GM12878 (cell line): ENCODE measurements around the gene ACAT2. TPM values are rescaled to one million over a fixed set of nuclear protein-coding genes. Genes with fewer than 3 reads are reported as not detected.

ENCODE experiments used
- ATAC-seq: fragments of 200-7000 bp; cut with Tn5 transposase; 3 replicates; pipeline ENCODE4 v1.9.1; 2020; ENCODE audit warnings: mild to moderate bottlenecking, moderate library complexity
- BruUV-seq: library from RNA; stranded (reverse); fragments of 400-500 nt; replicated peaks from 2 replicates; lab custom pipeline; 2021; lab: Mats Ljungman, UMichigan
- CTCF ChIA-PET: fragments of 300-600 bp; sonication (Branson Sonifier 250); formaldehyde crosslinking; extraction: SDS; loops from one replicate; lab custom pipeline; 2021; ENCODE audit warnings: inconsistent platforms; lab: Yijun Ruan, JAX
- POLR2A ChIA-PET: fragments of 350-600 bp; formaldehyde crosslinking; extraction: SDS; loops from one replicate; lab custom pipeline; 2021; ENCODE audit warnings: inconsistent platforms; lab: Charles Lee
- RAD21 ChIA-PET: fragments of 300-600 bp; sonication (Branson Sonifier 250); formaldehyde crosslinking; loops from one replicate; lab custom pipeline; 2023; ENCODE audit warnings: antibody characterized with exemption; ENCODE audit not compliant: unreplicated experiment; lab: Charles Lee
- SMC1A ChIA-PET: fragments of 300-600 bp; sonication (Branson Sonifier 250); formaldehyde crosslinking; loops from one replicate; lab custom pipeline; 2023; ENCODE audit not compliant: unreplicated experiment, uncharacterized antibody; lab: Charles Lee
- DNase-seq: peaks from one replicate; pipeline ENCODE4 v3.0.0-alpha.2; 2011; ENCODE audit warnings: low read depth, low spot score
- FAIRE-seq: peaks from 3 replicates; lab custom pipeline; 2011; peaks lifted over from hg19 to GRCh38; lab: Jason Lieb, UNC
- H2AFZ ChIP-seq: 2 replicates; pipeline ENCODE4 v1.6.0; 2011; ENCODE audit warnings: low read depth, low read length, control low read depth; ENCODE audit not compliant: control insufficient read depth
- H3K27ac ChIP-seq: 2 replicates; pipeline ENCODE4 v1.5.1; 2011; ENCODE audit warnings: control low read depth; ENCODE audit not compliant: control insufficient read depth, insufficient read depth
- H3K27me3 ChIP-seq, 2 experiments: replicated peaks in 1 of 2; 2 replicates each; pipeline versions ENCODE4 v1.6.0 to v1.6.1; 2011; ENCODE audit warnings: low read length in 1 of 2; ENCODE audit not compliant: control insufficient read depth in 2 of 2, insufficient read depth in 2 of 2
- H3K36me3 ChIP-seq, 2 experiments: 2 replicates each; pipeline ENCODE4 v1.5.1; 2011; ENCODE audit warnings: low read length in 1 of 2; ENCODE audit not compliant: control insufficient read depth in 2 of 2, insufficient read depth in 2 of 2
- H3K4me1 ChIP-seq: 2 replicates; pipeline ENCODE4 v1.6.1; 2011; ENCODE audit warnings: mild to moderate bottlenecking, low read length, moderate library complexity, mixed read lengths; ENCODE audit not compliant: control insufficient read depth, insufficient read depth
- H3K4me2 ChIP-seq: 2 replicates; pipeline ENCODE4 v1.6.0; 2011; ENCODE audit warnings: control low read depth; ENCODE audit not compliant: control insufficient read depth, insufficient read depth
- H3K4me3 ChIP-seq: fragments of 200-600 bp; sonication (generic); 2 replicates; pipeline ENCODE4 v1.5.1; 2016
- H3K79me2 ChIP-seq: 2 replicates; pipeline ENCODE4 v1.6.0; 2011; ENCODE audit warnings: low read length; ENCODE audit not compliant: control insufficient read depth, insufficient read depth
- H3K9ac ChIP-seq: 2 replicates; pipeline ENCODE4 v1.8.0; 2011; ENCODE audit warnings: low read length, control low read depth, mixed read lengths; ENCODE audit not compliant: control insufficient read depth, insufficient read depth
- H3K9me3 ChIP-seq: replicated peaks from 3 replicates; pipeline ENCODE4 v1.5.1; 2011; ENCODE audit warnings: mild to moderate bottlenecking, low read length; ENCODE audit not compliant: control insufficient read depth, insufficient read depth
- H4K20me1 ChIP-seq: 2 replicates; pipeline ENCODE4 v1.6.0; 2011; ENCODE audit not compliant: control insufficient read depth, insufficient read depth
- ATF2 ChIP-seq: IDR thresholded peaks from 2 replicates; pipeline ENCODE4 v1.6.1; 2012; ENCODE audit warnings: low read length, inconsistent platforms
- ATF7 ChIP-seq: fragments of 450-650 bp; IDR thresholded peaks from 2 replicates; pipeline ENCODE4 v1.6.1; 2016; ENCODE audit warnings: low read depth, mild to moderate bottlenecking
- ELK1 ChIP-seq: IDR thresholded peaks from 2 replicates; pipeline ENCODE4 v1.6.1; 2012; ENCODE audit warnings: low read depth, low read length, improper control_type of control experiment
- HDGF ChIP-seq: fragments of 450-650 bp; IDR thresholded peaks from 2 replicates; pipeline ENCODE4 v1.6.1; 2016; ENCODE audit warnings: antibody characterized with exemption
- IKZF2 ChIP-seq, 2 experiments: fragments of 450-650 bp; IDR thresholded peaks; 2 replicates each; pipeline ENCODE4 v1.6.1; 2017; ENCODE audit warnings: mild to moderate bottlenecking in 2 of 2, moderate library complexity in 2 of 2
- MAX ChIP-seq: IDR thresholded peaks from 2 replicates; pipeline ENCODE4 v1.6.1; 2012; ENCODE audit warnings: low read depth, low read length, improper control_type of control experiment
- MTA3 ChIP-seq: IDR thresholded peaks from 2 replicates; pipeline ENCODE4 v1.6.1; 2012; ENCODE audit warnings: low read length, inconsistent platforms, borderline replicate concordance
- NRF1 ChIP-seq: conservative IDR thresholded peaks from 2 replicates; pipeline ENCODE4 v1.6.1; 2011; ENCODE audit warnings: mild to moderate bottlenecking, low read depth, low read length, improper control_type of control experiment
- PAX5 ChIP-seq: IDR thresholded peaks from 2 replicates; pipeline ENCODE4 v1.6.1; 2011; ENCODE audit warnings: low read depth, low read length, borderline replicate concordance
- RAD21 ChIP-seq: IDR thresholded peaks from 2 replicates; pipeline ENCODE4 v1.6.1; 2011; ENCODE audit warnings: mild to moderate bottlenecking, low read depth, low read length, moderate library complexity; ENCODE audit not compliant: insufficient read depth
- RB1 ChIP-seq: fragments of 450-650 bp; formaldehyde crosslinking; IDR thresholded peaks from 2 replicates; pipeline ENCODE4 v1.6.1; 2017; ENCODE audit warnings: mild to moderate bottlenecking, borderline replicate concordance
- RBBP5 ChIP-seq: fragments of 200-600 bp; sonication (generic); conservative IDR thresholded peaks from 2 replicates; pipeline ENCODE4 v1.6.1; 2016
- RELA ChIP-seq: fragments of 450-650 bp; IDR thresholded peaks from 2 replicates; pipeline ENCODE4 v1.8.0; 2014; ENCODE audit warnings: borderline replicate concordance; ENCODE audit not compliant: partially characterized antibody
- RUNX3 ChIP-seq: IDR thresholded peaks from 2 replicates; pipeline ENCODE4 v1.6.1; 2012; ENCODE audit warnings: low read length, inconsistent platforms
- SIX5 ChIP-seq: IDR thresholded peaks from 2 replicates; pipeline ENCODE4 v1.6.1; 2011; ENCODE audit warnings: mild to moderate bottlenecking, low read depth, low read length, moderate library complexity; ENCODE audit not compliant: severe bottlenecking
- SREBF2 ChIP-seq: IDR thresholded peaks from 2 replicates; pipeline ENCODE4 v1.6.1; 2012; ENCODE audit warnings: mild to moderate bottlenecking, low read length
- SUZ12 ChIP-seq: fragments of 200-600 bp; sonication (generic); IDR thresholded peaks from one replicate; pipeline ENCODE4 v1.6.1; 2018; ENCODE audit warnings: antibody characterized with exemption, mild to moderate bottlenecking; ENCODE audit not compliant: unreplicated experiment
- ZNF217 ChIP-seq: fragments of 450-650 bp; IDR thresholded peaks from 2 replicates; pipeline ENCODE4 v1.6.1; 2017; ENCODE audit warnings: antibody characterized with exemption, mild to moderate bottlenecking
- ZNF24 ChIP-seq: fragments of 450-650 bp; IDR thresholded peaks from 2 replicates; pipeline ENCODE4 v1.6.1; 2017; ENCODE audit warnings: antibody characterized with exemption, mild to moderate bottlenecking
- WGBS: methylation state at CpG from one replicate; pipeline ENCODE4 v1.1.6; 2016; ENCODE audit warnings: low lambda C conversion rate; ENCODE audit not compliant: insufficient replicate concordance, insufficient coverage; ENCODE audit errors: missing lambda C conversion rate; 5-methylcytosine and 5-hydroxymethylcytosine counted together
- in situ Hi-C: fragments of 300-500 bp; cut with MboI; formaldehyde crosslinking; loops from 9 replicates; pipeline ENCODE4 v1.14.3; 2018; ENCODE audit warnings: mixed read lengths
- intact Hi-C: fragments of 100-400 bp; cut with micrococcal nuclease; formaldehyde crosslinking; loops from one replicate; pipeline ENCODE4 v1.14.2; 2022; ENCODE audit not compliant: unreplicated experiment
- polyA plus RNA-seq, 11 experiments: library from polyadenylated mRNA; depleted of rRNA in 4 of 11; unstranded in 6 of 11; stranded (reverse) in 5 of 11; fragments of >200 nt; fragmentation: Nextera tagmentation in 4 of 11; fragmentation: Illumina TruSeq in 1 of 11; extraction: Ambion mirVana in 4 of 11; extraction: Trizol in 1 of 11; gene quantifications; 1 replicate in 1 of 11; 2 replicates in 10 of 11; pipeline versions ENCODE4 v1.2.1 to v1.2.3, GENCODE V29; 2011 to 2016; ENCODE audit warnings: inconsistent platforms in 2 of 11, missing spikeins in 2 of 11, low read depth in 1 of 11
- total RNA-seq, 4 experiments: library from RNA; depleted of rRNA in 3 of 4; stranded (reverse); fragments of >200 nt in 3 of 4; fragmentation: Illumina TruSeq in 1 of 4; extraction: Trizol in 1 of 4; gene quantifications; 2 replicates each; pipeline versions ENCODE4 v1.2.1 to v1.2.3, GENCODE V29; 2013 to 2021

ACAT2 gene
- total and polyA plus RNA-seq, 10 of the 15 experiments (the other 5 are each of a cell fraction or from before 2014, with no cell fraction given), result 87.9 to 257 (median 132) TPM

GRCh38 chr6:159742165-159742564, 19.7 kb upstream of the ACAT2 start:
- Histone ChIP-seq H3K9me3 (no peaks in the 10 kb centered on the region), H3K79me2 (peaks cover 27% of the 10 kb centered on the region), H3K27ac (no peak overlapping the region), H3K27me3 (no peaks in the 10 kb centered on the region), H3K4me3 (no peak overlapping the region), H2AFZ (no peak overlapping the region), H3K4me1 (no peaks in the 10 kb centered on the region), H3K4me2 (no peak overlapping the region), H3K9ac (no peak overlapping the region), H4K20me1 (no peaks in the 10 kb centered on the region), H3K36me3 (peaks cover 8 to 49% of the 10 kb centered on the region in 2 experiments)
- TF ChIP-seq RAD21, result no peak
- TF ChIP-seq RBBP5, result no peak
- TF ChIP-seq PAX5, result no peak
- TF ChIP-seq NRF1, result no peak
- no peak for TF ChIP-seq RUNX3
- TF ChIP-seq SIX5, result no peak
- TF ChIP-seq HDGF, result no peak
- no peak for TF ChIP-seq MTA3
- no peak for TF ChIP-seq MAX
- no peak for TF ChIP-seq SUZ12
- ChIA-PET CTCF (interaction anchor here (0.9 kb wide), 1 partner anchor 61 kb away, joined by 5 read pairs; no protein-coding TSS in a partner anchor), RAD21 (no interaction called here), SMC1A (no interaction called here), POLR2A (no interaction called here)
- in situ Hi-C loops, result no loop called here
- intact Hi-C loops, result no loop called here
- no peak for ATAC-seq
- no TSS peak for BruUV-seq
- 100% methylated on average over 1 of the region's 1 CpG for WGBS
- no peak for FAIRE-seq
- no peak for DNase-seq

GRCh38 chr6:159745081-159745480, 16.8 kb upstream of the ACAT2 start:
- ChIA-PET POLR2A (interaction anchor here (1.8 kb wide), 1 partner anchor 13 kb away, joined by 5 read pairs; no protein-coding TSS in a partner anchor), RAD21 (interaction anchor here (0.6 kb wide), 1 partner anchor 1326 kb away, joined by 3 read pairs; no protein-coding TSS in a partner anchor), SMC1A (no interaction called here), CTCF (no interaction called here)
- H3K4me3 ChIP-seq, result no peak overlapping the region
- ATAC-seq (no peak), FAIRE-seq (no peak), DNase-seq (no peak)
- no peak overlapping the region for H3K4me2 ChIP-seq
- WGBS, result 95% methylated on average over 7 of the region's 7 CpGs
- H3K4me1 ChIP-seq, result no peaks in the 10 kb centered on the region
- in situ Hi-C loops (no loop called here), intact Hi-C loops (no loop called here)
- no peaks in the 10 kb centered on the region for H3K9me3 ChIP-seq
- no peak overlapping the region for H3K27ac ChIP-seq
- H4K20me1 ChIP-seq, result no peaks in the 10 kb centered on the region
- H3K27me3 ChIP-seq, result no peaks in the 10 kb centered on the region
- BruUV-seq, result no TSS peak
- no peak overlapping the region for H2AFZ ChIP-seq
- peaks cover 3% of the 10 kb centered on the region for H3K79me2 ChIP-seq
- H3K9ac ChIP-seq, result no peak overlapping the region
- H3K36me3 ChIP-seq, result peaks cover 8 to 50% of the 10 kb centered on the region in 2 experiments
- no peak for TF ChIP-seq ATF2
- TF ChIP-seq IKZF2 (IDR thresholded peaks at IDR 0.05), result no peak
- no peak for TF ChIP-seq ATF7
- TF ChIP-seq RB1, result no peak
- no peak for TF ChIP-seq SREBF2
- TF ChIP-seq ZNF24, result no peak
- TF ChIP-seq RELA, result no peak
- no peak for TF ChIP-seq ELK1
- no peak for TF ChIP-seq ZNF217
